Measurements from ENCODE around the gene ZNF423.

The ZNF423 gene

DNA sequence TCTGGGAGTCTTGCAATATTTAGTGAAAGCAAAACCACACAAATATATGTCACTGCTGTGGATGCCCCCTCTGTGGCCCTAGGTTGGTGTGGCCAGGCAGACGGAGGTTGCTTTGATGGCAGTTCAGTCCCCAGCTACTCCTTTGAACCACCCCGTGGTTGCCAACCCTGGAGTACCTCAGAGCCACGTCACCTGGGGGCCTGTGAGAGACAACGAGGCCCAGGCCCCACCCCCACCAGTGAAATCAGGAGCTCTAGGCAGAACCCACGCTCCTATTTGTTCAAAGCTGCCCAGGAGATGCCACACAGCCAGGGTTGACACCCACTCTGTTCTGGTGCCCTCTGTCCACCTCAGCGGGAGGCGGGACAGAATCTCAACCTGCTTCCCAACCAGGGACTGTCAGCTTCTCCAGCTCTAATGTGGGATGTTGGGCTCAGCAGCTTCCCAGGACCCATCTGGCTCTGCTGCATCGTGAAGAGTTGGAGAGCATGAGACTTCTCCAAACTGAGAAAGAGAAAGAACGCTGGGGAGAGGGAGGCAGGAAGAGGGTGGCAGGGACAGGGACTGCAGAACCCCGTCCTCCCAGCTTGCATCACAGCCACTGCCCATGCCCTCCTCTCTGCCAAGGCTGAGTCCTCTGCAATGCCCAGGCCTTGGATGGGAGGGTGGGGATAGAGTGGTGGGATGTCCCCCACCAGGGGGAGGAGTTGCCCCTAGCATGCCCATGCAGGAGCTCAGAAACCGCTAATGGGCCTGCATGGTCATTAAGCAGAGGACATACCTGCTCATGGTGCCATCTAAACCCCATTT lies 400.5 kb downstream of the ZNF423 start:
- TF ChIP-seq SUZ12 (IDR thresholded peaks at IDR 0.05; ENCODE audit: extremely low read depth, insufficient read depth, insufficient read length) (no peak), ZNF274 (IDR thresholded peaks at IDR 0.05; ENCODE audit: low read depth, low read length) (no peak), YY1 (IDR thresholded peaks at IDR 0.05; ENCODE audit: insufficient read depth, insufficient read length) (no peak)
- Histone ChIP-seq H3K4me3 (ENCODE audit: insufficient read length, low read depth) (no peak overlapping the region), H3K27me3 (ENCODE audit: insufficient read depth, insufficient read length) (peaks cover 5% of the 10 kb centered on the region), H3K9me3 (ENCODE audit: insufficient read depth, low read length) (no peaks in the 10 kb centered on the region), H3K9ac (ENCODE audit: insufficient read length, low read depth) (no peak overlapping the region), H3K36me3 (ENCODE audit: insufficient read depth, insufficient read length, low read length) (no peaks in the 10 kb centered on the region), H3K4me1 (ENCODE audit: insufficient read depth, insufficient read length) (no peaks in the 10 kb centered on the region)
- no peak for DNase-seq (ENCODE audit: low read depth, low spot score)

DNA sequence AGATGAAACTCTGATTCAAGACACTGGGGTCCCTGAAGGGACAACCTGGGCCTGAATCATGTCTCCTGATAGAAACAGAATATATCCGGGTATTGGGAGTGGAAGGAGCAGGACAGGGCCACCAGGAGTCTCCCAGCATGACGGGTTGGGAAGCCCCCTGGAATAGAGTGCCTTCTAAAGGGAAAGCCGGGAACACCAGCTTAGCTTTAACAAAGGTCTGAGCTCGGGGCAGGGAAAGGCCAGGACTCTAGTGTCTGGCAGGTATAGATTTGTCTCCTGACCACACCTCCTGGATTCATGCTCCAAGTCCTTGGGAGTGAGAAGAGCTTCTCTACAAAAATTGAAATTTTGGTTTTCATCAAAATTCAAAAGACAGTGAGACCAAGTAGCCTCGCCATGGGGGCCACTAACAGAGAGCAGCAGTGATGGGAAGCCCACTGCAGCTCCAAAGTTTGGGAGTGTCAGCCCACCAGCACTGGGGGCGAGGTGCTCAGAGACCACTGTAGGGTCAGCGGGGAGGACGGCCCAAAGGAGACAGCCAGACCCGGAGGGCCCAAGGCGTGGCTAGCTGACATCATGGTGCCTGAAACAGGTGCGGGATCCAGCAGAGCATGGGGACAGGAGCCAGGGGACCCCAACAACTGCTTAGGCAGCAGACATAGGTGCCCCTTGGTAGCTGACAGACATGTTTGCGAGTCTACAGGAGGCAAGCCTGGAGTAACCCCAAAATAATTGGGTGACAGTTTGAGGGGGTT lies 401.3 kb downstream of the ZNF423 start:
- Histone ChIP-seq H3K9ac (ENCODE audit: insufficient read length, low read depth) (no peak overlapping the region), H3K9me3 (ENCODE audit: insufficient read depth, low read length) (no peaks in the 10 kb centered on the region), H3K36me3 (ENCODE audit: insufficient read depth, insufficient read length, low read length) (no peaks in the 10 kb centered on the region), H3K4me3 (ENCODE audit: insufficient read length, low read depth) (no peak overlapping the region), H3K27me3 (ENCODE audit: insufficient read depth, insufficient read length) (peaks cover 5% of the 10 kb centered on the region), H3K4me1 (ENCODE audit: insufficient read depth, insufficient read length) (no peaks in the 10 kb centered on the region)
- no peak for DNase-seq (ENCODE audit: low read depth, low spot score)
- no peak for TF ChIP-seq YY1 (IDR thresholded peaks at IDR 0.05; ENCODE audit: insufficient read depth, insufficient read length)
- no peak for TF ChIP-seq SUZ12 (IDR thresholded peaks at IDR 0.05; ENCODE audit: extremely low read depth, insufficient read depth, insufficient read length)
- TF ChIP-seq ZNF274 (IDR thresholded peaks at IDR 0.05; ENCODE audit: low read depth, low read length) = no peak

DNA sequence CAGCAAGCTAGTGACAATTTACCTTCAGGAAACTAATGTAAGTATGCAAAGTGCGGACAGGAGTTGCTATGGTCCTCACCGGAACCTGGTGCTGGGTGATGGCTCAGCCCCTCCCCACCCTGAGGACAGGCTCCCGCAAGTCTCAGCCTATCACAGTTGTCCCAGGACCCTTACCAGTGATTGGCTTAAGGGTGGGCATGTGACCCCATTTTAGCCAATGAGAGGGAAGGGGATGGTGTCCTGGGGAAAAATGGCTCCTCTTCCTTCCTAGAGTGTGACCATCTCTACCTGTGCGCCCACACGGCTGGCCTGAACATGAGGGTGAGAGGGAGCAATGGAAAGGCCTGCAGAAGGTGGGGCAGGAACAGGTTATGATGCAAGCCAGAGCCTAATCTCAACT lies 401.9 kb downstream of the ZNF423 start:
- Histone ChIP-seq H3K36me3 (ENCODE audit: insufficient read depth, insufficient read length, low read length) (no peaks in the 10 kb centered on the region), H3K4me1 (ENCODE audit: insufficient read depth, insufficient read length) (no peaks in the 10 kb centered on the region), H3K9ac (ENCODE audit: insufficient read length, low read depth) (no peak overlapping the region), H3K27me3 (ENCODE audit: insufficient read depth, insufficient read length) (peaks cover 5% of the 10 kb centered on the region), H3K4me3 (ENCODE audit: insufficient read length, low read depth) (no peak overlapping the region), H3K9me3 (ENCODE audit: insufficient read depth, low read length) (no peaks in the 10 kb centered on the region)
- no peak for DNase-seq (ENCODE audit: low read depth, low spot score)
- TF ChIP-seq SUZ12 (IDR thresholded peaks at IDR 0.05; ENCODE audit: extremely low read depth, insufficient read depth, insufficient read length) = no peak
- no peak for TF ChIP-seq YY1 (IDR thresholded peaks at IDR 0.05; ENCODE audit: insufficient read depth, insufficient read length)
- no peak for TF ChIP-seq ZNF274 (IDR thresholded peaks at IDR 0.05; ENCODE audit: low read depth, low read length)

DNA sequence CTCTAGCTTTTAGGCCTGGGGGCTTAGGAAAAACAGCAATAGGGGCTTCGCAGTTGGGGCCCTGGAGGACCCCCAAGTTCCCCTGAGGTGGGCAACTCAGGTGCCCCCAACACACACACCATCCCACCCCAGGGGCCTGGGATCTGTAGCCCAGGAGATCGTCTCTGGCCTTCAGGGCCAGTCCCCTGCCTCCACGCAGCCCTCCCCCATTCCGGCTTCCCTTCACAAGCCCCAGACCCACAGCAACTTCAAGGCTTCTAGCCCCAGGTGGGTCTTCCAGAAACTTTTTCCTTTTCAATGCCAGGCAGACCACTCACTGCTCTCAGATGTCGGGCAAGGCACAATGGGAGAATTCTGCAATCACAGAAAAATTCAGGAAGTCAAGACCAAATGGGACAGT lies 402.9 kb downstream of the ZNF423 start:
- Histone ChIP-seq H3K9ac (ENCODE audit: insufficient read length, low read depth) (no peak overlapping the region), H3K9me3 (ENCODE audit: insufficient read depth, low read length) (no peaks in the 10 kb centered on the region), H3K4me3 (ENCODE audit: insufficient read length, low read depth) (no peak overlapping the region), H3K4me1 (ENCODE audit: insufficient read depth, insufficient read length) (no peaks in the 10 kb centered on the region), H3K36me3 (ENCODE audit: insufficient read depth, insufficient read length, low read length) (no peaks in the 10 kb centered on the region), H3K27me3 (ENCODE audit: insufficient read depth, insufficient read length) (peaks cover 5% of the 10 kb centered on the region)
- TF ChIP-seq ZNF274 (IDR thresholded peaks at IDR 0.05; ENCODE audit: low read depth, low read length) (no peak), YY1 (IDR thresholded peaks at IDR 0.05; ENCODE audit: insufficient read depth, insufficient read length) (no peak), SUZ12 (IDR thresholded peaks at IDR 0.05; ENCODE audit: extremely low read depth, insufficient read depth, insufficient read length) (no peak)
- DNase-seq (ENCODE audit: low read depth, low spot score) = no peak

DNA sequence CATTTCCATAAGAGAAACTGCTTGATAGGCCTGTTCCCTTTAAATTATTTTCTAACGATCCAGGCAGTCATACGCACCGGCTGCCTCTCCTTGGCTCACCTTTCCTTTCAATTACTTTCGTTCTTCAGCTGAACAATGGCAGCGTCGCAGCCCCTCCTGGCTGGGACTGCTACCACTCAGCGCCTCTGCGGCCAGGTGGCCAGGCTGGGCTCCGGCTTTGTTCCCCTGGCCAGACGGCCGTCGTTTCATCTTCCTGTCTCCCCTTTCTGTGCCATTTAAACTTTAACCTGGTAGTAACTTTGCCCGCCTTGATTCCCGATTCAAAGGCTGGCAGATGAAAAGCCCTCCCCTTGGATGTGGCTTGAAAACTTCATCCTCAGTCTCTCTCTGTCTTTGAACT lies 403.3 kb downstream of the ZNF423 start:
- Histone ChIP-seq H3K4me1 (ENCODE audit: insufficient read depth, insufficient read length) (no peaks in the 10 kb centered on the region), H3K9me3 (ENCODE audit: insufficient read depth, low read length) (no peaks in the 10 kb centered on the region), H3K27me3 (ENCODE audit: insufficient read depth, insufficient read length) (peaks cover 5% of the 10 kb centered on the region), H3K9ac (ENCODE audit: insufficient read length, low read depth) (no peak overlapping the region), H3K4me3 (ENCODE audit: insufficient read length, low read depth) (no peak overlapping the region), H3K36me3 (ENCODE audit: insufficient read depth, insufficient read length, low read length) (no peaks in the 10 kb centered on the region)
- no peak for TF ChIP-seq ZNF274 (IDR thresholded peaks at IDR 0.05; ENCODE audit: low read depth, low read length)
- DNase-seq (ENCODE audit: low read depth, low spot score) = no peak

DNA sequence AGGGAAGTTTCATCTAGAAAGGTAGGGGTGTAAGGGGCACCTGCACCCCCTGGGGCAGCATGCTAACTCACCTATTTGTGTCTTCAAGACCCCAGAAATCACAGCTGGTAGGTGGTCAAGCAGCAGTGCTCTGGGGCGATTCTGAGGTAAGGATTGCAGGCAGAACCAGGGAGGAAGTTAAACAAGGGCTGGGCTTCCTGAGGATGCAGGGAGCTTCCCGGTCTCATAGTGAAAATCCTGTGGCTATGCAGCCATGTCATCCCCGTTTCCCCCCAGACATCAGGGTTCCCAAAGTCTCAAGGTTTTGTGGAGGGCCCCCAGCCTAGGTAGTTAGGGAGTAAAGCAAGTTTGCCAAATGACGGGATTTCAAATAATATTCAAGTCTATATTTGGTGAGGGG lies 403.8 kb downstream of the ZNF423 start:
- peaks cover 5% of the 10 kb centered on the region for H3K27me3 ChIP-seq (ENCODE audit: insufficient read depth, insufficient read length)
- H3K4me1 ChIP-seq (ENCODE audit: insufficient read depth, insufficient read length) = no peaks in the 10 kb centered on the region
- no peak overlapping the region for H3K4me3 ChIP-seq (ENCODE audit: insufficient read length, low read depth)
- no peaks in the 10 kb centered on the region for H3K9me3 ChIP-seq (ENCODE audit: insufficient read depth, low read length)
- H3K9ac ChIP-seq (ENCODE audit: insufficient read length, low read depth) = no peak overlapping the region
- no peaks in the 10 kb centered on the region for H3K36me3 ChIP-seq (ENCODE audit: insufficient read depth, insufficient read length, low read length)
- TF ChIP-seq SUZ12 (IDR thresholded peaks at IDR 0.05; ENCODE audit: extremely low read depth, insufficient read depth, insufficient read length) (no peak), ZNF274 (IDR thresholded peaks at IDR 0.05; ENCODE audit: low read depth, low read length) (no peak), YY1 (IDR thresholded peaks at IDR 0.05; ENCODE audit: insufficient read depth, insufficient read length) (no peak)
- no peak for DNase-seq (ENCODE audit: low read depth, low spot score)

DNA sequence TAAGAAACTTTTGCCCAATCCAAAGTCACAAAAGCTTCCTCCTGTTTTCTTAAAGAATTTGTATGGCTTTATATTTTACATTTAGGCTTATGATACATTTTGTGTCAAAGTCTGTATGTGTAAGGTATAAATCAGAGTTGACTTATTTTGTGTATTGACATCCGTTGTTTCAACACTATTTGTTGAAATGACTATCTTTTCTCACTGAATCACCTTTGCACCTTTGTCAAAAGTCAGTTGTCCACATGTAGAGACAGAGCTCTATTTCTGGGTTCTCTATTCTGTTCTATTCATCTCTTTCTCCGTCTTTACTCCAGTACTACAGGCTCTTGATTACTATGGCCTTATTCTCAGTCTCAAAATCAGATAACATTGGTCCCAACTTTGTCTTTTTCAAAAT lies 409.1 kb downstream of the ZNF423 start:
- Histone ChIP-seq H3K27me3 (ENCODE audit: insufficient read depth, insufficient read length) (peaks cover 2% of the 10 kb centered on the region), H3K4me3 (ENCODE audit: insufficient read length, low read depth) (no peak overlapping the region), H3K4me1 (ENCODE audit: insufficient read depth, insufficient read length) (no peaks in the 10 kb centered on the region), H3K9me3 (ENCODE audit: insufficient read depth, low read length) (no peaks in the 10 kb centered on the region), H3K36me3 (ENCODE audit: insufficient read depth, insufficient read length, low read length) (no peaks in the 10 kb centered on the region), H3K9ac (ENCODE audit: insufficient read length, low read depth) (no peak overlapping the region)
- DNase-seq (ENCODE audit: low read depth, low spot score) = no peak
- TF ChIP-seq ZNF274 (IDR thresholded peaks at IDR 0.05; ENCODE audit: low read depth, low read length) (no peak), SUZ12 (IDR thresholded peaks at IDR 0.05; ENCODE audit: extremely low read depth, insufficient read depth, insufficient read length) (no peak), YY1 (IDR thresholded peaks at IDR 0.05; ENCODE audit: insufficient read depth, insufficient read length) (no peak)
